ENCODE measurements around the gene PROM1. TPM values are rescaled to one million over a fixed set of nuclear protein-coding genes. Genes with fewer than 3 reads are reported as not detected.
A peak's percentile ranks its signal among the peaks of the same experiment; 100 is the strongest.

PROM1 gene
- total RNA-seq, 1 donor from 2014 or later = 65.3 TPM

DNA sequence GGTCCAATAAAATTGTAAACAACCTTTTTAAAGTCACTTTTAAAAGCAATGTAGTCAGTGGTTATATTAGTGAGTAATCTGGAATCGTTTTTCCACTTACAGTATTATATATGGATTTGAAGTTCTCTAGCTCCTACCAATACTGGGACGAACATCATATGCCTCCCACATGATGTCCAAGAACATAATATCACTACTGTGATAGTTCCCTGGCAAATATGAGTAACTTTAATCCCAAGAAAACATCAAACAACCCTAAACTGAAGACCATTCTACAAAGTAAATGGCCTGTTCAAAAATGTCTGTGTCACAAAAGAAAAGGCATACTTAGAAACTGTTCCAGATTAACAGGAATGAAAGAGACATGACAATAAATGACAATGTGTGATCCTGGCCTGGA lies 67.3 kb downstream of the PROM1 start:
- no peak overlapping the region for H3K4me3 Mint-ChIP-seq
- H3K36me3 Mint-ChIP-seq (ENCODE audit: low read depth) = peaks cover 7% of the 10 kb centered on the region
- no peak for DNase-seq (ENCODE audit: low read depth, low spot score)
- no peak overlapping the region for H3K27ac Mint-ChIP-seq (ENCODE audit: unreplicated experiment)
- TF ChIP-seq, protein P1, sequence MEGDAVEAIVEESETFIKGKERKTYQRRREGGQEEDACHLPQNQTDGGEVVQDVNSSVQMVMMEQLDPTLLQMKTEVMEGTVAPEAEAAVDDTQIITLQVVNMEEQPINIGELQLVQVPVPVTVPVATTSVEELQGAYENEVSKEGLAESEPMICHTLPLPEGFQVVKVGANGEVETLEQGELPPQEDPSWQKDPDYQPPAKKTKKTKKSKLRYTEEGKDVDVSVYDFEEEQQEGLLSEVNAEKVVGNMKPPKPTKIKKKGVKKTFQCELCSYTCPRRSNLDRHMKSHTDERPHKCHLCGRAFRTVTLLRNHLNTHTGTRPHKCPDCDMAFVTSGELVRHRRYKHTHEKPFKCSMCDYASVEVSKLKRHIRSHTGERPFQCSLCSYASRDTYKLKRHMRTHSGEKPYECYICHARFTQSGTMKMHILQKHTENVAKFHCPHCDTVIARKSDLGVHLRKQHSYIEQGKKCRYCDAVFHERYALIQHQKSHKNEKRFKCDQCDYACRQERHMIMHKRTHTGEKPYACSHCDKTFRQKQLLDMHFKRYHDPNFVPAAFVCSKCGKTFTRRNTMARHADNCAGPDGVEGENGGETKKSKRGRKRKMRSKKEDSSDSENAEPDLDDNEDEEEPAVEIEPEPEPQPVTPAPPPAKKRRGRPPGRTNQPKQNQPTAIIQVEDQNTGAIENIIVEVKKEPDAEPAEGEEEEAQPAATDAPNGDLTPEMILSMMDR (conservative IDR thresholded peaks at IDR 0.05) = no peak
- no peaks in the 10 kb centered on the region for H3K27me3 Mint-ChIP-seq (ENCODE audit: low read depth)
- no peaks in the 10 kb centered on the region for H3K4me1 Mint-ChIP-seq
- H3K9me3 Mint-ChIP-seq = no peaks in the 10 kb centered on the region

DNA sequence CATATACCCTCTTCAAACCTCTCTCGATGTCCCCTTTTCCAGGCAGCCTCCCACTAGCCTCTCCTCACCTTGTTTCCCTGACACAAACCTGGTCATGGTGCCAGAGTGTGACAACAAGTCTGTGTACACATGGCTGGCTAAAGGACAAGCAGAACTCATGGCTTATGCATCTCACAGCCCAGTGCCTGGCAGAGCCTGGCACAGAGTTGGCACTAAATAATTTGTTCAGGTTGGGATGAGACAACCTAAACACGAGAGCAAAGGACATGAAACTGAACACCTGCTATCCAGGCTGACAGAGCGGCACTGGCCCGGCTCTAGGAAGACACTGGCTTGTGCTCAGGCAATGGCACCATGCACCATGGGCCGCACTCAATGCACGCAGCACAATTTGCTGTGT lies 72.7 kb downstream of the PROM1 start:
- Mint-ChIP-seq H3K9me3 (no peaks in the 10 kb centered on the region), H3K4me3 (no peak overlapping the region), H3K4me1 (peaks cover 5% of the 10 kb centered on the region), H3K27ac (ENCODE audit: unreplicated experiment) (peak overlapping the region; percentile 43), H3K36me3 (ENCODE audit: low read depth) (peaks cover 5% of the 10 kb centered on the region), H3K27me3 (ENCODE audit: low read depth) (no peaks in the 10 kb centered on the region)
- DNase-seq (ENCODE audit: low read depth, low spot score) = no peak
- TF ChIP-seq, protein P1 (conservative IDR thresholded peaks at IDR 0.05) = no peak

DNA sequence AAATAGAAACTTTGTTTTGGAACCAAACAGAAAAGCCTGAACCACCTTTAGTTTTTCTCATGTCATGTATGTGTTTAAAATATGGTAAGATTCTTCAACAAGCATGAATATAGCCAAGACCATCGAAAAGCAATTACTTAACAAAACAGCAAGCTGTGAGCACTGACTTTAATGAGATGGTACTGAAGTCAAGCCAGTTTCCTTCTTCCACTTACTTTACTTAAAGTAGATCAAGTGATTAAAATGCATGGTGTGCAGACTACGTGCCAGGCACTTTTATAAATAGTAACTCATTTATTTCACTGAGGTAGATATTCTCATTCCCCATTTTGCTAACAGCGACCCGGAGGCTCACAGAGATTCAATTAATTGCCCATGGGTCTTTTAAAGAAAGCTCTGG lies 74.7 kb downstream of the PROM1 start:
- no peak overlapping the region for H3K4me3 Mint-ChIP-seq
- no peaks in the 10 kb centered on the region for H3K27me3 Mint-ChIP-seq (ENCODE audit: low read depth)
- no peak for DNase-seq (ENCODE audit: low read depth, low spot score)
- H3K36me3 Mint-ChIP-seq (ENCODE audit: low read depth) = peaks cover 5% of the 10 kb centered on the region
- H3K27ac Mint-ChIP-seq (ENCODE audit: unreplicated experiment) = no peak overlapping the region
- peaks cover 5% of the 10 kb centered on the region for H3K4me1 Mint-ChIP-seq
- TF ChIP-seq, protein P1 (conservative IDR thresholded peaks at IDR 0.05) = no peak
- H3K9me3 Mint-ChIP-seq = no peaks in the 10 kb centered on the region

DNA sequence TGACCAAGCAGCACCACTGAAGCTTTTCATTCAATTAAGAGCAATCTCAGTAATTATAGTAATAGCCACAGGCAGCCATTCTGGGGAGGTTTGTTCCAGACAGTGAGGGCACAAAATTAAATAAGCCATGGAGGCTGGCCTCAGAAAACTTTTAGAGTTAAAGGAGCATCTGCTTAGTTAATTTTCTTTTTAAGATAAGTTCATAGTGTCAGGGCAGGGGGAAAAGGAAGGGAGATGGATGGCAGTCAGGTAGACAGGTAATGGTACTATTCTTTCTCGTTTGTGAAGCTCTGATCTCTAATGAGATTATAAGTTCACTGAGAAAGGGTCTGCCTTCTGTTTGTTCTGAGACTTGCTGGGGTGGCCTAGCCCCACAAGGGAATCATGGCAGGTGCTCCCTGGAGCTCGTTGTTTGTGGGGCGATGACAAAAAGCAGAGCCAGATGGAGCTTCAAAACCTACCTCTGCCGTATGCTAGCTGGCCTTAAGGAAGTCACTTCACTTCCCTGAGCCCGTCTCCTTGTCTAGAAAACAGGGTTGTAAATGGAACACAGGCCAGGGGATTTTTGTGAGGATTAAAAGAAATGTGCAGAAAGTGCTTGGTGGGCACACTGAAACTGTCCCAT lies 76.2 kb downstream of the PROM1 start:
- DNase-seq (ENCODE audit: low read depth, low spot score) = no peak
- TF ChIP-seq, protein P1 (conservative IDR thresholded peaks at IDR 0.05) = no peak

DNA sequence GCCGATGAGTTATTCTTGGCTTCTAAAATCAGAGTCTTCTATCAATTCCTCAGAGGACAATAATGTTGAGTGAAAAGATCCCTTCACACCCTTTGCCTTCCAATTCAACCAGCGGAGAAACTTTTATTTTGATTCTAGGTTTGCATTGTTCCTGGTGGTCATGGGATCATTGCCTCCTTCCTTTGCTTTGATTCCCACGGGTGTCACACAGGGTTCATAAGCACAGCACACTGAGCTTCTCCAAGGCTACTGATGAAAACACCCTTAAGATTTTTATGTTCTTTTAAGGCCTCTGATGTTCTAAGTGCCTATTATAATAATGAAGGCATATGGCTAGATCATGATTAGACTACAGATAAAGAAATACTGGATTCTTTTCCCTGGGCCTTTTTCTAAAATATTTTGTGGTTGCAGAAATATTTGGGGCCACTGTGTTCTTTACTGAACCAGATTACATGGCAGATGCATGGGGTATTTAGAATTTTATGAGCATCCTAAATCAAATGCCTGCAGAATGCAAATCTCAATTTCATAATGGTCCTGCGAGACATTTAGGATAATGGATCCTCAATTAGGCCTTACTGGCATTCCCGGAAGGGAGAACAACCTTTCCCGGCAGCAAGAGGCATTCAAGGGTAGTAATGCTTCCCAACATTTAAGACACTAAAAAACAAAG lies 76.9 kb downstream of the PROM1 start:
- TF ChIP-seq, protein P1 (conservative IDR thresholded peaks at IDR 0.05) = no peak
- H3K27ac Mint-ChIP-seq (ENCODE audit: unreplicated experiment) = no peak overlapping the region
- H3K36me3 Mint-ChIP-seq (ENCODE audit: low read depth) = no peaks in the 10 kb centered on the region
- H3K9me3 Mint-ChIP-seq = no peaks in the 10 kb centered on the region
- H3K27me3 Mint-ChIP-seq (ENCODE audit: low read depth) = no peaks in the 10 kb centered on the region
- H3K4me3 Mint-ChIP-seq = no peak overlapping the region
- no peak for DNase-seq (ENCODE audit: low read depth, low spot score)
- peaks cover 5% of the 10 kb centered on the region for H3K4me1 Mint-ChIP-seq

More for the DNA sequence above, 76.2 kb downstream of the PROM1 start:
- H3K4me1 Mint-ChIP-seq = peaks cover 5% of the 10 kb centered on the region
- H3K27ac Mint-ChIP-seq (ENCODE audit: unreplicated experiment) = no peak overlapping the region
- H3K4me3 Mint-ChIP-seq = no peak overlapping the region
- H3K27me3 Mint-ChIP-seq (ENCODE audit: low read depth) = no peaks in the 10 kb centered on the region
- H3K9me3 Mint-ChIP-seq = no peaks in the 10 kb centered on the region
- H3K36me3 Mint-ChIP-seq (ENCODE audit: low read depth) = no peaks in the 10 kb centered on the region

Data from neural crest cell (in vitro differentiated cells).